Activated CD8-positive, alpha-beta memory T cell treated with anti-CD3 and anti-CD28 coated beads for 4 hours (primary cell): Measurements from ENCODE around the gene NHLH2.

Experiments used
- DNase-seq, 2 donors: peaks; one replicate each; pipeline ENCODE4 v3.0.0-alpha.2; 2020; ENCODE audit warnings: low read depth in 2 of 2

Gene NHLH2

GRCh38 chr1:115838431-115839028 lies 2.4 kb downstream of the NHLH2 start:
- no peak for DNase-seq

GRCh38 chr1:115837740-115838421 lies 3.0 kb downstream of the NHLH2 start:
- DNase-seq: no peak

GRCh38 chr1:115837341-115837739 lies 3.6 kb downstream of the NHLH2 start:
- no peak for DNase-seq

- DNase-seq: no peak
Measured at GRCh38 chr1:115833856-115834255, 7.1 kb downstream of the NHLH2 start.

GRCh38 chr1:115832651-115833050 lies 8.3 kb downstream of the NHLH2 start:
- no peak for DNase-seq

GRCh38 chr1:115830963-115831362 lies 10.0 kb downstream of the NHLH2 start:
- no peak for DNase-seq

- DNase-seq: no peak
Measured at GRCh38 chr1:115829947-115830346, 11.0 kb downstream of the NHLH2 start.

GRCh38 chr1:115829023-115829674 lies 11.8 kb downstream of the NHLH2 start:
- DNase-seq: no peak

- DNase-seq: no peak
Measured at GRCh38 chr1:115828101-115829022, 12.6 kb downstream of the NHLH2 start.

- DNase-seq: no peak
Measured at GRCh38 chr1:115827452-115828044, 13.4 kb downstream of the NHLH2 start.

- DNase-seq: no peak
Measured at GRCh38 chr1:115826628-115827027, 14.3 kb downstream of the NHLH2 start.

- no peak for DNase-seq
Measured at GRCh38 chr1:115822117-115822516, 18.8 kb downstream of the NHLH2 start.

GRCh38 chr1:115815694-115816093 lies 25.2 kb downstream of the NHLH2 start:
- no peak for DNase-seq

GRCh38 chr1:115814685-115815398 lies 26.1 kb downstream of the NHLH2 start:
- no peak for DNase-seq

- no peak for DNase-seq
Measured at GRCh38 chr1:115813727-115814126, 27.2 kb downstream of the NHLH2 start.

GRCh38 chr1:115811140-115811828 lies 29.6 kb downstream of the NHLH2 start:
- no peak for DNase-seq

- no peak for DNase-seq
Measured at GRCh38 chr1:115810609-115811008, 30.3 kb downstream of the NHLH2 start.

- no peak for DNase-seq
Measured at GRCh38 chr1:115809847-115810246, 31.1 kb downstream of the NHLH2 start.

- no peak for DNase-seq
Measured at GRCh38 chr1:115809076-115809475, 31.9 kb downstream of the NHLH2 start.

- DNase-seq: no peak
Measured at GRCh38 chr1:115807723-115808122, 33.2 kb downstream of the NHLH2 start.
